ENCODE results near the gene PTPRR.

- TF ChIP-seq CTCF (IDR thresholded peaks at IDR 0.05) (no peak), TCF7 (CRISPR knock-in tag; IDR thresholded peaks at IDR 0.05; ENCODE audit: low read depth) (no peak), MYBL2 (CRISPR knock-in tag; IDR thresholded peaks at IDR 0.05) (no peak), MAX (CRISPR knock-in tag; IDR thresholded peaks at IDR 0.05) (no peak), CREB1 (CRISPR knock-in tag; IDR thresholded peaks at IDR 0.05) (no peak), ZNF121 (CRISPR knock-in tag; IDR thresholded peaks at IDR 0.05) (no peak), NFATC4 (CRISPR knock-in tag; IDR thresholded peaks at IDR 0.05) (no peak), SP1 (CRISPR knock-in tag; conservative IDR thresholded peaks at IDR 0.05) (no peak), ETV6 (CRISPR knock-in tag; IDR thresholded peaks at IDR 0.05) (no peak), NR3C1 (CRISPR knock-in tag; conservative IDR thresholded peaks at IDR 0.05; ENCODE audit: low read depth) (no peak), USF1 (CRISPR knock-in tag; IDR thresholded peaks at IDR 0.05) (no peak), ATF1 (CRISPR knock-in tag; IDR thresholded peaks at IDR 0.05) (no peak), FOXK1 (CRISPR knock-in tag; IDR thresholded peaks at IDR 0.05) (no peak), ZNF416 (CRISPR knock-in tag; IDR thresholded peaks at IDR 0.05) (no peak)
Observed at GRCh38 chr12:70826156-70826555, 94.4 kb downstream of the PTPRR start.

Measured in WTC11 (cell line).